Endodermal cell (in vitro differentiated cells): ENCODE data around the gene OR5AK2. TPM values are rescaled to one million over a fixed set of nuclear protein-coding genes. Genes with fewer than 3 reads are reported as not detected.
"Not testable (repeated sequence)": the region's sequence is repeated elsewhere in the genome, so short reads cannot be mapped to it uniquely, and the experiment has no call there.

Source experiments
- DNase-seq: peaks from one replicate; pipeline ENCODE4 v3.0.0-alpha.2; 2017
- H3K27ac ChIP-seq: 2 replicates; pipeline ENCODE4 v1.5.1; 2013; ENCODE audit warnings: mild to moderate bottlenecking, low read depth, low read length, moderate library complexity
- H3K27me3 ChIP-seq: 2 replicates; pipeline ENCODE4 v1.6.1; 2013; ENCODE audit warnings: mild to moderate bottlenecking, low read length, moderate library complexity; ENCODE audit not compliant: insufficient read depth, control insufficient read depth, poor library complexity, severe bottlenecking
- H3K36me3 ChIP-seq: 2 replicates; pipeline ENCODE4 v1.7.0; 2013; ENCODE audit warnings: mild to moderate bottlenecking, low read length, moderate library complexity; ENCODE audit not compliant: control insufficient read depth, insufficient read depth
- H3K4me1 ChIP-seq: one replicate; pipeline ENCODE4 v1.7.0; 2013; ENCODE audit warnings: low read length; ENCODE audit not compliant: control insufficient read depth, insufficient read depth
- H3K4me3 ChIP-seq: 2 replicates; pipeline ENCODE4 v1.5.1; 2013; ENCODE audit warnings: mild to moderate bottlenecking, low read length, moderate library complexity
- H3K9ac ChIP-seq: 2 replicates; pipeline ENCODE4 v1.6.1; 2013; ENCODE audit warnings: mild to moderate bottlenecking, low read length, moderate library complexity; ENCODE audit not compliant: poor library complexity, severe bottlenecking; ENCODE audit errors: extremely low read depth
- H3K9me3 ChIP-seq: 2 replicates; pipeline ENCODE4 v1.6.1; 2013; ENCODE audit warnings: mild to moderate bottlenecking, low read length, moderate library complexity; ENCODE audit not compliant: control insufficient read depth
- H3K27ac Mint-ChIP-seq: 2 replicates; pipeline ENCODE4 v1.8.0; 2020; ENCODE audit warnings: mixed read lengths
- H3K27me3 Mint-ChIP-seq: 2 replicates; pipeline ENCODE4 v1.8.0; 2021; ENCODE audit warnings: mild to moderate bottlenecking, mixed read lengths; ENCODE audit not compliant: insufficient read depth
- H3K36me3 Mint-ChIP-seq: 2 replicates; pipeline ENCODE4 v1.8.0; 2020; ENCODE audit warnings: low read depth, mixed read lengths
- H3K4me1 Mint-ChIP-seq: 2 replicates; pipeline ENCODE4 v1.8.0; 2020; ENCODE audit warnings: mixed read lengths
- H3K4me3 Mint-ChIP-seq: 2 replicates; pipeline ENCODE4 v1.8.0; 2020; ENCODE audit warnings: mild to moderate bottlenecking, moderate library complexity, mixed read lengths
- H3K9me3 Mint-ChIP-seq: 2 replicates; pipeline ENCODE4 v1.8.0; 2020; ENCODE audit warnings: mild to moderate bottlenecking, mixed read lengths
- CTCF ChIP-seq: fragments of 200-600 bp; sonication (generic); conservative IDR thresholded peaks from 2 replicates; pipeline ENCODE4 v1.5.0; 2021; ENCODE audit warnings: antibody characterized with exemption, mild to moderate bottlenecking
- WGBS, 2 experiments: methylation state at CpG; one replicate each; pipeline versions ENCODE4 v1.1.5 to v1.1.7; 2013; ENCODE audit warnings: missing lambda C conversion rate in 2 of 2, mixed read lengths in 1 of 2; ENCODE audit not compliant: insufficient coverage in 1 of 2, insufficient read length in 1 of 2; 5-methylcytosine and 5-hydroxymethylcytosine counted together
- total RNA-seq, 2 donors: library from RNA; stranded (reverse); fragmentation: NEBNext Ultra II Directional in 1 of 2; extraction: Animal tissue kit (Norgen Biotek cat#: 25700) in 1 of 2; gene quantifications; 2 replicates in 1 of 2; 3 replicates in 1 of 2; pipeline ENCODE4 v1.2.1, GENCODE V29; 2021

The OR5AK2 gene
- total RNA-seq, 2 donors from 2014 or later = not detected

- Histone ChIP-seq H3K27me3 (no peaks in the 10 kb centered on the region), H3K9me3 (peaks cover 4% of the 10 kb centered on the region), H3K4me1 (no peaks in the 10 kb centered on the region), H3K27ac (no peak overlapping the region), H3K9ac (no peak overlapping the region), H3K4me3 (no peak overlapping the region), H3K36me3 (no peaks in the 10 kb centered on the region)
- 89 to 92% methylated on average over 2 of the region's 2 CpGs for WGBS, 2 experiments
- no peaks in the 10 kb centered on the region for H3K4me1 Mint-ChIP-seq
- DNase-seq = no peak
- H3K4me3 Mint-ChIP-seq = no peak overlapping the region
- peaks cover 56% of the 10 kb centered on the region for H3K9me3 Mint-ChIP-seq
- no peak overlapping the region for H3K27ac Mint-ChIP-seq
- peaks cover 4% of the 10 kb centered on the region for H3K27me3 Mint-ChIP-seq
- H3K36me3 Mint-ChIP-seq = no peaks in the 10 kb centered on the region
- TF ChIP-seq CTCF = peak; percentile 39
Observed at GRCh38 chr11:56950510-56950909, 38.2 kb upstream of the OR5AK2 start.

- H3K9me3 ChIP-seq, H3K9ac ChIP-seq, H3K27ac ChIP-seq, H3K4me3 ChIP-seq, H3K27ac Mint-ChIP-seq, H3K36me3 Mint-ChIP-seq, DNase-seq, H3K4me3 Mint-ChIP-seq, H3K4me1 ChIP-seq, H3K27me3 ChIP-seq, H3K36me3 ChIP-seq, H3K4me1 Mint-ChIP-seq, H3K27me3 Mint-ChIP-seq: not testable (repeated sequence)
- peaks cover 33% of the 10 kb centered on the region for H3K9me3 Mint-ChIP-seq
- 94% methylated on average over 1 of the region's 1 CpG; no CpG with 5 or more reads in 1 of the 2 experiments for WGBS, 2 experiments
Observed at GRCh38 chr11:56953907-56954306, 34.8 kb upstream of the OR5AK2 start.

GRCh38 chr11:56961609-56962008 lies 27.1 kb upstream of the OR5AK2 start:
- TF ChIP-seq CTCF = no peak
- H3K4me3 Mint-ChIP-seq = no peak overlapping the region
- H3K36me3 Mint-ChIP-seq = no peaks in the 10 kb centered on the region
- Histone ChIP-seq H3K9ac (no peak overlapping the region), H3K27me3 (no peaks in the 10 kb centered on the region), H3K36me3 (no peaks in the 10 kb centered on the region), H3K4me3 (no peak overlapping the region), H3K4me1 (no peaks in the 10 kb centered on the region), H3K27ac (no peak overlapping the region), H3K9me3 (no peaks in the 10 kb centered on the region)
- peaks cover 10% of the 10 kb centered on the region for H3K9me3 Mint-ChIP-seq
- H3K27me3 Mint-ChIP-seq = no peaks in the 10 kb centered on the region
- peaks cover 1% of the 10 kb centered on the region for H3K4me1 Mint-ChIP-seq
- no peak overlapping the region for H3K27ac Mint-ChIP-seq
- no peak for DNase-seq

- TF ChIP-seq CTCF = no peak
- Mint-ChIP-seq H3K27me3 (peaks cover 2% of the 10 kb centered on the region), H3K27ac (no peak overlapping the region), H3K4me3 (no peak overlapping the region), H3K9me3 (peaks cover 25% of the 10 kb centered on the region), H3K4me1 (no peaks in the 10 kb centered on the region), H3K36me3 (no peaks in the 10 kb centered on the region)
- Histone ChIP-seq H3K9ac (no peak overlapping the region), H3K4me1 (no peaks in the 10 kb centered on the region), H3K27me3 (no peaks in the 10 kb centered on the region), H3K27ac (no peak overlapping the region), H3K36me3 (no peaks in the 10 kb centered on the region), H3K9me3 (no peaks in the 10 kb centered on the region), H3K4me3 (no peak overlapping the region)
- WGBS, 2 experiments = 100% methylated on average over 1 of the region's 1 CpG; no CpG with 5 or more reads in 1 of the 2 experiments
- DNase-seq = no peak
Observed at GRCh38 chr11:56967726-56968125, 21.0 kb upstream of the OR5AK2 start.
